Body of pancreas (tissue), 4 donors: ENCODE data around the gene KRTDAP.

Experiments
- CTCF ChIP-seq, 7 experiments: fragments of 450-650 bp in 4 of 7; fragments of 200-600 bp in 3 of 7; sonication (generic) in 3 of 7; IDR thresholded peaks; one replicate each; pipeline ENCODE4 v1.5.1; 2016 to 2019; ENCODE audit warnings: antibody characterized with exemption in 7 of 7
- POLR2A ChIP-seq, 3 donors: fragments of 450-650 bp; IDR thresholded peaks; one replicate each; pipeline ENCODE4 v1.6.1; 2016; ENCODE audit warnings: antibody characterized with exemption in 3 of 3, mild to moderate bottlenecking in 2 of 3

DNA sequence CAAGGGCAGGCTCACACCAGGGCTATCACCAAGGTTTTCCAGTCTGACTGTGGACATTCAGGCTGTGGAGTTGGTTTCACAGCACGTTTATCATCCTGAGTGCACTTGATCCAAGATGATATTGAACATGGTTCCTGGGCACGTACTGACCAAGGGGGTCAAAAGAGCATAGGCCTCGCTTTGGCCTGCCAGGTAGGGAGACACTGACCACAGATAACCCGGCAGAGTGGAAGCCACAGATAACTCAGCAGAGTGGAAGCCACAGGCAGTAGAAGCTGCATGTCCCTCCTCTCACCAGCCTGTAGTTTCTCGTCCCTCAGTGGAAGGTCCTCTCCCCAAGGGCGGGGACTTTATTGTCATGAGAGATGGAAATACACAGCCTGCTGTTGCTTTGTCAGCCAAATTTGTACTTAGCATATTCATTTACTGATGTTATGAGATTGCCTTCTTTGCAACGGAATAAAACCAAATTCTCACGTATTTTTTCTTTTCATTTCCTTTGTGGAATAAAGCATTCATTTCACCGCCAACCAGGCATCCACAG lies 8.8 kb upstream of the KRTDAP start:
- TF ChIP-seq POLR2A (IDR thresholded peaks at IDR 0.05) (no peak), CTCF (IDR thresholded peaks at IDR 0.05) (no peak)
